Ovary (tissue), 3 donors: ENCODE results near the gene UBR4.

Experiments
- EP300 ChIP-seq: sonication (generic); formaldehyde crosslinking; IDR thresholded peaks from one replicate; pipeline ENCODE4 v1.6.1; 2017; ENCODE audit warnings: antibody characterized with exemption
- TF ChIP-seq, protein P1 (sequence below), 3 donors: fragments of 450-650 bp in 2 of 3; fragments of 200-600 bp in 1 of 3; IDR thresholded peaks; one replicate each; pipeline versions ENCODE4 v1.5.1 to v1.8.0; 2016 to 2022; ENCODE audit warnings: antibody characterized with exemption in 3 of 3, mild to moderate bottlenecking in 1 of 3
- donor health status: DM: no; HTN: no; CAD: no.

DNA sequence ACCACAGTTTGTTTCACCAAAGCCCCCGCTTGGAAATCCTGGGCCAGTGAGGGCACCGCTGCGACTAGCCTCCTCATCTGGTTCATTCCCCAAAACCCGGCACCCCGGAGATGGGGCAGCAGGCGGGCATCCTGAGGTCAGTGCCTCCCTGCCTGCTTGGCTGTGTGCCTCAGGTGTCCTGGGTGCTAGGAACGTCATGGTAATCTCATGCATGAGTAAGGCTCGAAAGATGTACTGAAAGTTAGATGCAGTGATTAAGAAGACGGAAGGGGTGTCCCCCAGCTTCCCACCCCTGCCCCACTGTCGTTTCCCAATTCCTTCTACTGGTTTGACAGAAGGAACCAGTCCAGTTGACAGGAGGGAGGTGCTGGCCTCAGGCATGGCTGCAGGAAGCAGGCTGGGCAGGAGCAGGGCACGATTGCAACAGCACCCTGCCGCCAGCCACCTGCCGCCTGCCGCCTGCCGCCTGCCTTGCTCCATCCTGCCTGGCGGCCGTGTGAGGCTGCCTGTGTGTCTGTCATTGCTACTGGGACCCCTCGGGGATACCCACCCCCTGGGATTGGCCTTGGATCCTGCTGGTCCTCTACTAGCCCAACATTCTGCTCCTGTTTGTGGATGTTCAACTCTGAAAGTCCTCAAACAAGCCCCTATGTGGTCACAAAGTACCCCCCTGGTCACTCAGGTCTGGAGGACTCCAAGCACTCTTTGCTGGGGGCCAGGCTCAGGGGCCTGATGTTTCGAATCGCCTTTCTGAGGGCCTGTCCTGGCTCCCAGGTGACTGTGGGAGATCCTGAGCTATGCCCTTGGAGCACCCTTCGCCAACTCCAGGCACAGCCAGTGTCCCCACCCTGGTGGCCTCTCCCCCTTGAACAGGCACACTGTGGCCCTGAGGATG lies 180.6 kb downstream of the UBR4 start:
- TF ChIP-seq, protein P1, sequence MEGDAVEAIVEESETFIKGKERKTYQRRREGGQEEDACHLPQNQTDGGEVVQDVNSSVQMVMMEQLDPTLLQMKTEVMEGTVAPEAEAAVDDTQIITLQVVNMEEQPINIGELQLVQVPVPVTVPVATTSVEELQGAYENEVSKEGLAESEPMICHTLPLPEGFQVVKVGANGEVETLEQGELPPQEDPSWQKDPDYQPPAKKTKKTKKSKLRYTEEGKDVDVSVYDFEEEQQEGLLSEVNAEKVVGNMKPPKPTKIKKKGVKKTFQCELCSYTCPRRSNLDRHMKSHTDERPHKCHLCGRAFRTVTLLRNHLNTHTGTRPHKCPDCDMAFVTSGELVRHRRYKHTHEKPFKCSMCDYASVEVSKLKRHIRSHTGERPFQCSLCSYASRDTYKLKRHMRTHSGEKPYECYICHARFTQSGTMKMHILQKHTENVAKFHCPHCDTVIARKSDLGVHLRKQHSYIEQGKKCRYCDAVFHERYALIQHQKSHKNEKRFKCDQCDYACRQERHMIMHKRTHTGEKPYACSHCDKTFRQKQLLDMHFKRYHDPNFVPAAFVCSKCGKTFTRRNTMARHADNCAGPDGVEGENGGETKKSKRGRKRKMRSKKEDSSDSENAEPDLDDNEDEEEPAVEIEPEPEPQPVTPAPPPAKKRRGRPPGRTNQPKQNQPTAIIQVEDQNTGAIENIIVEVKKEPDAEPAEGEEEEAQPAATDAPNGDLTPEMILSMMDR (IDR thresholded peaks at IDR 0.05), result no peak
- no peak for TF ChIP-seq EP300
